Hypothalamus (tissue), 51 donors: Measurements from ENCODE around the gene KRTAP10-10.
"Not testable (repeated sequence)": the region's sequence is repeated elsewhere in the genome, so short reads cannot be mapped to it uniquely, and the experiment has no call there.

Experiments
- DNase-seq, 51 donors: peaks; one replicate each; lab custom pipeline; 2025; lab: John Stamatoyannopoulos, UW

The KRTAP10-10 gene

DNA sequence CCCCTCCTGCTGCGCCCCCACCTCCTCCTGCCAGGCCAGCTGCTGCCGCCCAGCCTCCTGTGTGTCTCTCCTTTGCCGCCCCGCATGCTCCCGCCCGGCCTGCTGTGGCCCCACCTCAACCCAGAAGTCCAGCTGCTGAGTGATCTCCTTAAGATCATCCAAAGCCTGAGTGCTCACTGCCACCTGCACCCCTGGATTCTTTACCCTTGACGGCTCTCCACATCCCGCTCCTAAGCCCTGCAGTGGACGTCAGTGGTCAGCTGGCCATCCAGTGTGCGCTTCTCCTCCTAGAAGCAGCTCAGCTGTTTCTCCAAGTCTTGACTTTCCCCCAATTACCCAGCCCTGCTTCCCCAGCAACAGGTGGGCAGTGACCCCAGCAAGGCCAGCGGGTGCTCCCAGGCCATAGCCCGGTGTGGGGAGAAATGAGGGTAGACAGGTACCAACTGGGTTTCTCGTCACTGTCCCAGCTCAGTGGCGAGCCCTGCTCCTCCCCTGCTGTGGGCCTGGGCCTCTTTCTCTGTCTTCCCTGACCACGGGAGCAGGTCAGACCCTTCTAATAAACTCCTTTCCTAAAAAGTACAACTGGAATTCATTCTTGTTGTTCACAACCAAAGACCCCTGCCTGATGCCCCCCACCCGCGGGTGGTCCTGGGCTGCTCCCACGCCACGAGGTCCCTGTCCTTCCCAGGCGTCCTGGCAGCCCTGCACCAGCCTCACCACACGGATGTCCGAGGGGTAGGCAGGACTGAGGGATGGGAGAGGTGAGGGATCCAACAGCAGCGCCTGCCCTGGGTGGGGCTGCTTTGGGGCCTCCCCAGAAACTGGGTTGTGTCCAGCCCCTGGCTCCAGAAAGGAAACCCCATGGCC lies 35.3 kb upstream of the KRTAP10-10 start:
- no peak for DNase-seq

DNA sequence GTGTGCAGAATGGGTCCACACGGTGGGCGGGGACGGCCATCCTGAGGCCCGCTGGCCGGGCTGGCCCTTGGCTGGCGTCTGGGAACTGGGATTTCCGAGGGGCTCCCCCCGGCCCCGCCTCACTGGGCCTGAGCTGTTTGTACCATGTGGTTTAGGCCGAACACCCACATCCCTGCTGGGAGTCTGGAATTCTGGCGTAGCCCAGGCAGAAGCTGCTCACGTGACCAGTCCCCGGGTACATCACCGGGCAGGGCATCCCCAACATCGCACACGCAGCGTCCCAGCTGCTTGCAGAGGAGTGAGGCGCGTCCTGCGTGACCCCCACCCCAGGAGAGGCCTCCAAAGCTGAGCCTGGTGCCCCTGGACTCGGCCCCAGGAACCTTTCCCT lies 34.7 kb upstream of the KRTAP10-10 start:
- DNase-seq: no peak

DNA sequence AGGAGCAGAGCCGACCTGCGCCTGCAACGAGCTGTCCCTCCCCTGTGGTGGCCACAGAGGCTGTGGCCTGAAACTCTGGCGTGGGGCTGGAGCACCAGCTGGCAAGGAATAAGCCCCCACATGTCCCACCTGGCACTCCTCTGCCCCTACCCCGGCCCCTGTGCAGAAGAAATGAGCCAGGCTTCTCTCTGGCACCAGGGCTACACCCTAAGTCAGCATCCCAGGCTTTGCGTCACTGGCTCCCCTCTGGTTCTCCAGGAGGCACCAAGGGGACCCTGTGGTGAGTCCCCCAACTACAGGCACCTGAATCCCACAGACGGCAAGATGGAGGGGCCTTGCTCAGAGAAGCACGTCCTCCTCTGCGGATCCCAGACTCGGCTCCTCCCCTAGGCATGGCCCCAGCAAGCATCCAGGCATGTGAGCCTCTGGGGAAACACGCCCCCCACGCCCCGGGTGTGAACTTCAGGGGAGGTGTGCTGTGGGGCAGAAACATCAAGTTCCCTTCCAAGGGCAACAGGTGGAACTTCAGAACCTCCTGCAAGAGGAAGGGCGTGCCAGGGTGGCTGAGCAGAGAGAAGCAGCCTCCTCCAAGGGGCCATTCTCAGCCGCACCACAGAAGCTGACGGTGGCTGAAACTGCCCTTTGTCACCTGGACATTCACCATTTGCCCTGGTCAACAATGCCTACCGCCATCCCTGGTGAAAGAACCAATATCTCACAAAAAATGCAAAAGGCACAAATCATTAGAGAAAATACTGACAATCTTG lies 33.9 kb upstream of the KRTAP10-10 start:
- no peak for DNase-seq

DNA sequence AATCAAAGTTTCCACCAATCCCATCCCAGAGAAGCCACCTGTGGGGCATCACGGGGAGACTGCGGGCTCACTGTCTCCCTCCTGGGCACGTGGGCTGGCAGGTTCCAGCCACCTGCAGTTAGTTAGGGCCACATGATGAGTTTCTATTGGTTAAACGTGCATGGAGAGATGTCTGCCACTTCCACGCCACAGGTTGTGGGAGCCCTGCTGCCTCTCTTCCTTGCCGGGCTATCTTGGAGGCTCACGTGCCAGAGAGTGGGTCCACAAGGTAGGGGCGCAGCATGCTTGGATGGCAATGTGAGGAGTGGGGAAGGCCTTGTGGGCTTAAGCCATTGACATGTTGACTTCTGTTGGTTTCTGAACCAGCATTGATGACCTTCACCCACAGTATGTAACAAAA lies 33.2 kb upstream of the KRTAP10-10 start:
- DNase-seq: no peak

DNA sequence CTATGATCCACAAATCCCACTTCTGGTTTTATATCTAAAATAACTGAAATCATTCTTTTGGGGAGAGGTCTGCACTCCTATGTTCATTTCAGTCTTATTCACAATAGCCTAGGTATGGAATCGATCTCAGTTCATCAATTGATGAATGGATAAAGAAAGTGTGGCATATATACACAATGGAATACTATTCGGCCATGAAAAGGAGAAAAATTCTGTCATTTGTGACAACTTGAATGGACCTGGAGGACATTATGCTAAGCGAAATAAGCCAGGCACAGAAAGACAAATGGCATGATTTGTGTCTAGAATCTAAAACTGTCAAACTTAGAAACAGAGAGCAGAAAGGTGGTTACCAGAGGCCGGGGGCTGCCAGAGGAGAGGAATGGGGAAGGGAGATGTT lies 30.7 kb upstream of the KRTAP10-10 start:
- no peak for DNase-seq

DNA sequence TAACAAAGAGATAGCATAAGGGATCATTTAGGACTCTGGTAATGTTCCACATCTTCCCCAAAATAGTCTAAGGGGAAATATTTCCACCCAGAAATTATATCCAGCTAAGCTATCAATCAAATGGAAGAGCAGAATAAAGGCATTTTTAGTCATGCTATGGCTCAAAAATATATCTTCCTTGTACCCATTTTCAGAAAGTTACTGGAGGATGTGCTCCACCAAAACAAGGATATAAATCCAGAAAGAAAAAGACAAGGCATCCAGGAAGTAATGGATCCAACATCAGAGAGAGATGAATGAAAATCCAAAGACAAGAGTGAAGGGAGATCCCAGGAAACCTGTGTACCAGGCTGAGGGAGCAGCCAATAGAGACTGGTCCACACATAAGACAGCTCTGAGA lies 28.0 kb upstream of the KRTAP10-10 start:
- no peak for DNase-seq

DNA sequence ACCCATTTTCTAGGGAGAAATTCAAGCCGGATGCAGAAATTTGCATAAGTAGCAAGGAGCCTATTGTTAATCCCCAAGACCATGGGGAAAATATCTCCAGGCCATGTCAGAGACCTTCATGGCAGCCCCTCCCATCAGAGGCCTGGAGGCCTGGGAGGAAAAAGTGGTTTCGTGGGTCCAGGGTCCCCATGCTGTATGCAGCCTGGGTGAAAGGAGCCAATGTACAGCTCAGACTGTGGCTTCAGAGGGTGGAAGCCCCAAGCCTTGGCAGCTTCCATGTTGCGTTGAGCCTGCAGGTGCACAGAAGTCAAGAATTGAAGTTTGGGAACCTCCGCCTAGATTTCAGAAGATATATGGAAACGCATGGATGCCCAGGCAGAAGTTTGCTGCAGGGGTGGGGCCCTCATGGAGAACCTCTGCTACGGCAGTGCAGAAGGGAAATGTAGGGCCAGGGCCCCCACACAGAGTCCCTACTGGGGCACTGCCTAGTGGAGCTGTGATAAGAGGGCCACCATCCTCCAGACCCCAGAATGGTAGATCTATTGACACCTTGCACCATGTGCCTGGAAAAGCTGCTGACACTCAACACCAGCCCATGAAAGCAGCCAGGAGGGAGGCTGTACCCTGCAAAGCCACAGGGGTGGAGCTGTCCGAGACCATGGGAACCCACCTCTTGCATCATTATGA lies 26.9 kb upstream of the KRTAP10-10 start:
- DNase-seq: not testable (repeated sequence)

DNA sequence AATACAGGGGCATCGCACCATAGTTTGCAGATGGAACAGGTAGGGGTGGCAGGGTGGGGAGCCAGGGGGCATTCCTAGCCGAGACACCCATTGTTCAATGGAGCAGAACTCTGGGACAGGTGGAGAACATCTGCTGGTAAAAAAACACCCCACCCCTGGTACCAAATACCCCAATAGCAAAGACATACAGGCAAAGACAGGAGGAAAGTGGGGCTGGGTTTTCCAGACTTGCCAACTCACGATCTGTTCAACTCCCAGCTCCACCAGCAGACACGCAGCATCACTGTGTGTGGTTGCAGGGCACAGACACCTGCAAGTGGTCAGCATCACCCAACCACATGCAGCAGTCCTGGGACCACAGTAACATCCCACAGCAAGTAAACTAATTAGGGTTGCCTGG lies 25.6 kb upstream of the KRTAP10-10 start:
- no peak for DNase-seq

DNA sequence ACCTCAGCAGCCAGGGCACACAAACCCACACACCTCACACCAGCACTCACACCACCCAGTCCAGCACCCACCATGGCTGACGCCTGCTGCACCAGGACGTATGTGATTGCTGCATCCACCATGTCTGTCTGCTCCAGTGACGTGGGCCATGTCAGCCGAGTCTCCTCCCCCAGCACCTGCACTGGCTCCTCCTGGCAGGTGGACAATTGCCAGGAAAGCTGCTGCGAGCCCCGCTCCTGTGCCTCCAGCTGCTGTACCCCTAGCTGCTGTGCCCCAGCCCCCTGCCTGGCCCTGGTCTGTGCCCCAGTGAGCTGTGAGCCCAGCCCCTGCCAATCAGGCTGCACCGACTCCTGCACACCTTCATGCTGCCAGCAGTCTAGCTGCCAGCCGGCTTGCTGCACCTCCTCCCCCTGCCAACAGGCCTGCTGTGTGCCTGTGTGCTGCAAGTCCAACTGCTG lies 25.1 kb upstream of the KRTAP10-10 start, which contains the start of gene KRTAP10-8:
TSS of gene KRTAP10-8 (plus strand) at position 51 of the 458 bp plus-strand sequence. CDS start at position 73, 22 bp downstream.
- DNase-seq: no peak

DNA sequence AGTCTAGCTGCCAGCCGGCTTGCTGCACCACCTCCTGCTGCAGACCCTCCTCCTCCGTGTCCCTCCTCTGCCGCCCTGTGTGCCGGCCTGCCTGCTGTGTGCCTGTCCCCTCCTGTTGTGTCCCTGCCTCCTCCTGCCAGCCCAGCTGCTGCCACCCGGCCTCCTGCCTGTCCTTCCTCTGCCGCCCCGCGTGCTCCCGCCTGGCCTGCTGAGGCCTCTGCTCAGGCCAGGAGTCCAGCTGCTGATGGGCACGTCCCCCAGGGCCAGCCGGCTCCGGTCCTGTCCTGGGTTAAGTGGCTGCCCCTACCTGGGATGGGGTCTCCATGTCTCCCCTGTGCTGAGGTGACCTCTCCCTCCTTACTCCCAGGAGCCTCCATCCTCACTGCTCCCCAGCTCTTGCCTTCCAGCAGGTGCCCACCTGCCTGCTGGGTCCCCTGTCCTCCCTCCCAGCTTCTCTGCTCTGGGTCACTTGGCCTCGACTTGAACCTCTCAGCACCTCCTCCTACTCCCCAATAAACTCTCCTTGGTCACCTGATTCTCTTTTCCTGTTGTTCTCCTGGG lies 24.4 kb upstream of the KRTAP10-10 start:
- no peak for DNase-seq

DNA sequence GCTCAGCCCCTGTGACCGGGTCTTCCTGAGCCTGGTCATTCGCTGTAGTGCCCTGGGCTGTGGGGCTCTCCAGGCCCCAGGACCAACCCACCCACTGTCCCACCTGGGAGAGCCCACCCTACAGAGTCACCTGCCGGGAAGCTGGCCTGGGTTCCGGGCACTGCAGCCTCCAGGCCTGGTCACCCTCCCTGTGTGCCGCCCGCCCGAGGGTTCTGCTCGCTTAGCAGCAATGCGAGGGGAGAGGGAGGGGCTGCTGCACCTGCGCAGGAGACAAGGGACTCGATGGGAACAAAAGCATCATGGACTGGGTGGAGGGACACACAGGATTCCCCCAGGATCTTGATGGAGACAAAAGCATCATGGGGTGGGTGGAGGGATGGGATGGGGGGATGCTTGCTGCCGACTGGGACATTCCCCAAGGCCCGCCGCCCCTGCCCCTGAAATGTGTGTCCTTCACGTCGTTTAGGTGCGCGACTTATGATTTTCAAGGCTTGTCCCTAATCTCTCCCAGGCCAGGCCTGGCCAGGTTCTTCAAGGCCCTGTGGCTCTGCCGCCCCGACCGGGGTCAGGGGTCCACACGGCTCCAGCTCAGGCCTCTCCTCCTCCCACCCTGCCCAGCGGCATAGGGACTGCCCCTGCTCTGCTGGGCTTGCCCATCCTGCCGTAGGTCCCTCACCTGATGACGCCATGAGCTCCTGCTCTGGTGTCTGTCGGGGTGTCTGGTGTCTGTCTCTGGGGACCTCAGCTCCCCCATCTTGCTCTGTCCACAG lies 23.6 kb upstream of the KRTAP10-10 start:
- no peak for DNase-seq

DNA sequence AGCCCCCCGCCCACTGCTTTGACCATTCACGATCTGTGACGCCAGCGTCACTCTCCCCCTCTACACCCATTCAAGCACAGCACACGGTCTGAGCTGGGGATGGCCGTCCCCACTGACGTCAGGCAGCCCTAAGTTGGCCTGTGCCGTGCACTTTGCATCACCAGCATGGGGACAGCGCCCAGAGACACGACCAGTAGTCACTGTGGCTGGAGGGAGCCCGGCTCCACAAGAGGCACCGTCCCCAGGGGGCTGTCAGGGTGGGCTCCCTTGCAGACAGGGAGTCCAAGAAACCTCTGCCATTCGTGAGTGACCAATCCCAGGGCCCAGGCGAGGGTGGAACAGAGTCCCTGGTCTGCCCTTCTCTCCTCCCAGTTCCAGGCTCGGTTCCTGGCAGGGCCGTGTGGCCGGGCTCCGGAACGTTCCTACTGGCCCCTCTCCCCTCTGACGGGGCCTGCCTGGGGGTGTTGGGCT lies 23.0 kb upstream of the KRTAP10-10 start:
- no peak for DNase-seq

DNA sequence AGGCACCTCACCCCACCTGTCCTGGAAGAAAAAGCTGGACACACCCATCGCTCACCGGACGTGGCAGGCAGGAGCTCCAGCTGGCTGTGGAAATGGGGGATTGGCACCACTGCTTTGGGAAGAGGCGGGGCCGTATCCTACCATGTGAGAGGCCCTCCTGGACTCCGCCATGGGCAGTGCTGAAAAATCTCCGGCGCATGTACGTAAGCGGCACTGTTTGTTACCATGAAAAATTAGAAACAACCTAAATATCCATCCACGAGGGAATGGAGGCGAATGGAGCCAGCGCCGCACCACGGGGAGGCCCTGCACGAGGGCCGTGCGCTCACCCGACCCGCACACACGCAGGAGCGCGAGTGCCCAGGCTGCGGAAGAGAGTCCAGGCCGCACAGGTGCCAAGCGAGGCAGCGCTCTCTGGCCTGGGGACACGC lies 22.2 kb upstream of the KRTAP10-10 start:
- DNase-seq: no peak

DNA sequence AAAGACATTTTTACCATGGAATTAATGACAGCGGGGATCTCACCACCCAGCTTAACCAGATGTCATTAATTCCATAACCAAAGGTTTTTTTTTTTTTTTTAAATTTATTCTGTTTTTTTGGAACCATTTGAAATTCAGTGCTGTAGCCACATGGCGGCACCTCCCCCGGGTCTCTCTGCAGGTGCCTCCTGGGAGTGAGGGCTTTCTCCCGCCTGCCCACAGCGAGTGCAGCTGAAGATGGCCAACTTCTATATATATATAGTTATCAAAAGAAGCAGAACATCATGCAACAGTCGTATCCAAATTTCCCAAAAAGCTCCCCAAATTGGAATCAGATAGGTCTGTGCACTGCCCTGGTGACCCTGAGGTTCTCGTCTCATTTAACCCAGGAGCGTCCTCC lies 21.7 kb upstream of the KRTAP10-10 start:
- DNase-seq: no peak

DNA sequence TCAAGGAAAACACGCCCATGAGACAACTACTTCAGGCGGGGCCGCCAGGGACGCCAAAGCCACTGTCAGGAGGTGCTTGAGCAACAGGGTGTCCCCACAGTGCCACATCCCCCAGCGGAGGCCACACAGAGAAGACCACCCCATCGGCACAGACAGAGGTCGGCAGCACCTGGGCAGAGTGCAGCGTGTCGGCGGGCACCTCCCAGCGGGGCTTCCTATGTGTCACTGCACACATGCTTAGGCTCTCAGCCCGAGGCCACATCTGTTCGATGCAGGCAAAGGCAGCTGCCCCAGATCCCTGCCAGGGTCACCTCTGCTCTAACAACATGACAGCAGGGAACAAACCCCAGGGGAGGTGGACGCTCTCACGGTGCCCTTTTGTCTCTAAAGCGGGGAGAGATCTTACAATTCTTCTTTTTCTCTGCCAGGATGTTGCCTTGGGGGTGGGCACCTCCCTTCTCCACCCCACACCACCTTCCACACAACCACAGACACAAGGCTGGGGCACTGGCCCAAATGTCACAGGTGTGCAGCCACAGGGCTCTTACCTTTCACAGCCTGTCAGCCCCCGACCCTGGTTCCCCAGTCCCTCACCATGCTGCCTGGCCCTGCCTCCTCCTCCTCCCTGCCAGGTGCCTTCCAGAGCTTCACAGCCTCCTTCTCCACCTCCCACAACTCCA lies 21.1 kb upstream of the KRTAP10-10 start:
- DNase-seq: no peak

DNA sequence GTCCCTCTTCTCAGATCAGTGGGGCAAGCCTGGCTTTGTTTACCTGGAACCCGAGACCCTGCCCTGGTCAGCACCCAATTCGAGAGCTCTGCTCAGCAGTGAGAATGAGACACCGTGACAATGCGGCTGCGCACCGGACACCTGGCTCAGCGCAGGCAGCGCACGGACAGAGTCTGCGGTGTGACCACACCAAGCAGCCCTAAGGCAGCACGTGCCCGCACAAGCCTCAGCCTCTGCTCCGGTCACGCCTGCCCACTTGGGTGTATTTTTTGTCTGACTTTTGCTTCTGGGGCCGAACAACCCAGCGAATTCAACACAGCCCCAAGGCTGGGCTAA lies 20.6 kb upstream of the KRTAP10-10 start:
- no peak for DNase-seq

DNA sequence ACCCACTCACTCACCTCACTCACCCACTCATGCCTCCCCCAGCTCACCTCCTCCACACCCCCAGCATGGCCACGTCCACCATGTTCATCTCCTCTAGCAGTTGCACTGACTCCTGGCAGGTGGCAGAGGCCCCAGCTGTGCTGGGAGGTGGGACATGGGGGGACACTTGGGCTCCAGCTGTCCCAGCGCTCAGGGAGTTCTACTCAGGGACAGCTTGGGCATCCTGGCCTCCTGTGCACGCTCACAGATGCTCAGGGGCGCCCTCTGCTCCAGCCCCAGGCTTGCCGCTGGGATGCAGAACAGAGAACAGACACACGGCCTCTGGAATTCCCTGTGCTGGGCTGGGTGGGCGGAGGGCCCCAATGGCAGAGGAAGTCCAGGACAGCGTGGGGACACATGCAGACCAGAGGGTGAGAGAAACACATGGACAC lies 20.1 kb upstream of the KRTAP10-10 start:
- DNase-seq: no peak

DNA sequence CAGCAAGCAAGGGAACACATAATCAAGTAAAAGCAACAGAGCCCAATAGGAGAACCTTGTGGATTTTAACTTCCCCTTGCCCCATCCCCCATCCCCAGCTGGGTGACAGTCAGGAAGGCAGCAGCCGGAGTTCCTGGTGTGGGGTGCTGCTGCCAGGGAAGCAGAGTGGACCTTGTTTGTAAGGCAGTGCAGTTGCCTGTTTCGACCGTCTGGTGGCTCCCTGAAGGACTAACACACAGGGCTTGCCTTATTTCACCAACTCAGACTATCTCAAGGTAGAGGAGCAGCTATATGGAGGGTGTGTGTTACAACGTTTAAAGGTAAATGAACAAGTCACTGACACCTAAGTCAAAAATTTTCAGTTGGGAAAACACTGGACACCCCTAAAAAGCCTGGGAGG lies 18.7 kb upstream of the KRTAP10-10 start:
- peak in 3 of 51 donors; percentile 3 to 6 (median 4) for DNase-seq

DNA sequence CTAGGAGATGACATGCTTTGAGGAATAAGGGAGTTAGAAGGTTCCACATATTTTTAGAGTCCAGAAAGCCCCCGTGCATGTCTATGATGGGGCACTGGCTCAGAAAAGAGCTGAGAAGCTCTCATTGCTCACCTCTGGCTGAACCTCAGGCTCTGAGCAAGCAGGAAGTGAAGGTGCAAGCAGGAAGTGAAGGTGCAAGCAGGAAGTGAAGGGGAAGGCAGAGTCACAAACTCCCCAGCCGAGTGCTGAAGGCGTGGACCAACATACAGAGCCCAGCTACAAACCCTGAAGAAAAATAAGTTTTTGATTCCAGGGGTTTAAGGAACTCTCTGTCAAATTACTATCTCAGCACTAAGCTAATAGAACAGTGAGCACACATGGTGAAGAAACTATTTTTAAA lies 18.2 kb upstream of the KRTAP10-10 start:
- DNase-seq: no peak
